ENCODE data around the gene NUFIP2. TPM values are rescaled to one million over a fixed set of nuclear protein-coding genes. Genes with fewer than 3 reads are reported as not detected.

NUFIP2 gene
- total and polyA plus RNA-seq, 9 donors: 8.1 to 52.4 (median 34.2) TPM

DNA sequence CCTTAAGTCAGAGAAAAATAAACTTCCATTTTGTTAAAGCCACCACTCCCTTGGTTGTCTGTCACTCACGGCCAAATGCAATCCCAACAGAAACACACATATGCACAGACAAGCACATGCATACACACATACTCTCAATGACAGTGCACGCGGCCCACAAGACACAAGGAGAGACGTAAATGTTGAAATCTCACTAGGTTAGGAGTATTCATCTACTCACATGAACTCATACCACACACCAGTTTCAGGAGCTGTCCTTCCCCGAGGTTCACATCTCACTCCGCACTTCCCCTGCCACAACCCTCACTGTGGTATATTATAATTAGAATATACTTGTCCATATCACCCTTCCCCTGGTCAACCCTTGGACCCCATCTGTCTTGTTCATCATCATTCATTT lies 77.8 kb downstream of the NUFIP2 start:
- intact Hi-C loops (cut with DNase I): loop anchor here (5.0 to 10.0 kb wide), 4 partner anchors 61 to 89 kb away; no protein-coding TSS in a partner anchor
- Histone ChIP-seq H3K36me3 (no peaks in the 10 kb centered on the region), H3K4me1 (ENCODE audit: insufficient read depth) (peaks cover 2% of the 10 kb centered on the region), H3K9me3 (no peaks in the 10 kb centered on the region), H3K27ac (no peak overlapping the region), H3K4me3 (no peak overlapping the region), H3K27me3 (no peaks in the 10 kb centered on the region)
- TF ChIP-seq EP300 (IDR thresholded peaks at IDR 0.05): no peak
- TF ChIP-seq POLR2A (IDR thresholded peaks at IDR 0.05): no peak
- TF ChIP-seq, protein P1, sequence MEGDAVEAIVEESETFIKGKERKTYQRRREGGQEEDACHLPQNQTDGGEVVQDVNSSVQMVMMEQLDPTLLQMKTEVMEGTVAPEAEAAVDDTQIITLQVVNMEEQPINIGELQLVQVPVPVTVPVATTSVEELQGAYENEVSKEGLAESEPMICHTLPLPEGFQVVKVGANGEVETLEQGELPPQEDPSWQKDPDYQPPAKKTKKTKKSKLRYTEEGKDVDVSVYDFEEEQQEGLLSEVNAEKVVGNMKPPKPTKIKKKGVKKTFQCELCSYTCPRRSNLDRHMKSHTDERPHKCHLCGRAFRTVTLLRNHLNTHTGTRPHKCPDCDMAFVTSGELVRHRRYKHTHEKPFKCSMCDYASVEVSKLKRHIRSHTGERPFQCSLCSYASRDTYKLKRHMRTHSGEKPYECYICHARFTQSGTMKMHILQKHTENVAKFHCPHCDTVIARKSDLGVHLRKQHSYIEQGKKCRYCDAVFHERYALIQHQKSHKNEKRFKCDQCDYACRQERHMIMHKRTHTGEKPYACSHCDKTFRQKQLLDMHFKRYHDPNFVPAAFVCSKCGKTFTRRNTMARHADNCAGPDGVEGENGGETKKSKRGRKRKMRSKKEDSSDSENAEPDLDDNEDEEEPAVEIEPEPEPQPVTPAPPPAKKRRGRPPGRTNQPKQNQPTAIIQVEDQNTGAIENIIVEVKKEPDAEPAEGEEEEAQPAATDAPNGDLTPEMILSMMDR (IDR thresholded peaks at IDR 0.05): no peak
- WGBS, 3 donors: 81 to 87% (median 84%) methylated on average over 6 of the region's 6 CpGs
- no peak for DNase-seq

GRCh38 chr17:29215717-29216116 lies 78.2 kb downstream of the NUFIP2 start:
- no peaks in the 10 kb centered on the region for H3K9me3 ChIP-seq
- H3K4me3 ChIP-seq: no peak overlapping the region
- H3K27ac ChIP-seq: no peak overlapping the region
- intact Hi-C loops (cut with DNase I): loop anchor here (5.0 to 10.0 kb wide), 4 partner anchors 61 to 88 kb away; no protein-coding TSS in a partner anchor
- H3K36me3 ChIP-seq: no peaks in the 10 kb centered on the region
- WGBS, 3 donors: 76 to 78% (median 76%) methylated on average over 4 of the region's 4 CpGs
- H3K4me1 ChIP-seq (ENCODE audit: insufficient read depth): peaks cover 2% of the 10 kb centered on the region
- TF ChIP-seq, protein P1 (IDR thresholded peaks at IDR 0.05): no peak
- TF ChIP-seq EP300 (IDR thresholded peaks at IDR 0.05): no peak
- TF ChIP-seq POLR2A (IDR thresholded peaks at IDR 0.05): no peak
- H3K27me3 ChIP-seq: no peaks in the 10 kb centered on the region
- no peak for DNase-seq

DNA sequence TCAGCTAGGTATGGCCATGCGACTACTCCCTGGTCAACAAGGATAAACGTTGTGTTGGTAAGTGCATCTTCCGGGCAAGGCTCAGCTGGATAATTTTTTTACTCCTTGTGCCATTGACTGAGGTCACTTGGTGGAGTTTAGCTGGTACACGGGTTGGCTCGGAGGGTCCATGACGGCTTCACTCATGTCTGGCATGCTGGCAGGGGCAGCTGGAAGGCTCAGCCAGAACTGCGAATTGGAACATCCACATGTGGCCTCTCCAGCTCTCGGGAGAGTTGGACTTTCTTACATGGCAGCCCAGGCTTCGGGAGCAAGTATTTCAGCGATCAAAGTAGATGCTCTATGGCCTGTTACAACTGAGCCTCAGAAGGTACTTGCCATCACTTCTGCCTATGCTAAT lies 78.8 kb downstream of the NUFIP2 start:
- Histone ChIP-seq H3K27me3 (no peaks in the 10 kb centered on the region), H3K4me1 (ENCODE audit: insufficient read depth) (peaks cover 2% of the 10 kb centered on the region), H3K9me3 (no peaks in the 10 kb centered on the region), H3K36me3 (no peaks in the 10 kb centered on the region), H3K27ac (no peak overlapping the region), H3K4me3 (no peak overlapping the region)
- WGBS, 3 donors: 85 to 87% (median 86%) methylated on average over 10 of the region's 10 CpGs
- intact Hi-C loops (cut with DNase I): loop anchor here (5.0 to 10.0 kb wide), 4 partner anchors 60 to 88 kb away; no protein-coding TSS in a partner anchor
- TF ChIP-seq EP300 (IDR thresholded peaks at IDR 0.05): no peak
- no peak for TF ChIP-seq POLR2A (IDR thresholded peaks at IDR 0.05)
- TF ChIP-seq, protein P1 (IDR thresholded peaks at IDR 0.05): no peak
- no peak for DNase-seq

- Histone ChIP-seq H3K27me3 (no peaks in the 10 kb centered on the region), H3K4me1 (ENCODE audit: insufficient read depth) (no peaks in the 10 kb centered on the region), H3K27ac (no peak overlapping the region), H3K4me3 (no peak overlapping the region), H3K36me3 (no peaks in the 10 kb centered on the region), H3K9me3 (no peaks in the 10 kb centered on the region)
- WGBS, 3 donors: 87 to 94% (median 89%) methylated on average over 8 of the region's 8 CpGs
- no peak for TF ChIP-seq EP300 (IDR thresholded peaks at IDR 0.05)
- TF ChIP-seq, protein P1 (IDR thresholded peaks at IDR 0.05): no peak
- TF ChIP-seq POLR2A (IDR thresholded peaks at IDR 0.05): no peak
- intact Hi-C loops (cut with DNase I): loop anchor here (5.0 to 10.0 kb wide), 4 partner anchors 60 to 87 kb away; no protein-coding TSS in a partner anchor
- DNase-seq: no peak
Observed at GRCh38 chr17:29214215-29215146, 79.5 kb downstream of the NUFIP2 start.
